ENCODE data around the gene MAP3K1.

DNA sequence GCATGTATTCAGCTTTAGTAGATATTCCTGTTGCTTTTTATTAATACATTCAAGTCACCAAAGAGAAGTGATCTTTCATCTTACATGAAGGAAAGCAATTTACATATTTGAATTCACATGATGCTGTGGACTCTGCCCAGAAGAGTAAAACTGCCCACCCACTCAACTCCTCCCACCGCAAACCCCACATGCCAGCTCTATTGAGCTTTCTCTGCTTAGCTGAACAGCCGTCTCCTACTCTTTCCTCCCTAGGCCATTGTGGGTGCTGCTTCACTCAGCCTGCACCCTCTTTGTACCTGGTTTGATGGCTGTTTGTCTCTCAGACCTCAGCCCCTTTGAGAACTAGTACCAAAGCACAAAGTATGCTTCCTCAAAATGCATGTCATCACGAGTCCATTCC, 48.4 kb upstream of the MAP3K1 start:
- TF ChIP-seq, protein P1, sequence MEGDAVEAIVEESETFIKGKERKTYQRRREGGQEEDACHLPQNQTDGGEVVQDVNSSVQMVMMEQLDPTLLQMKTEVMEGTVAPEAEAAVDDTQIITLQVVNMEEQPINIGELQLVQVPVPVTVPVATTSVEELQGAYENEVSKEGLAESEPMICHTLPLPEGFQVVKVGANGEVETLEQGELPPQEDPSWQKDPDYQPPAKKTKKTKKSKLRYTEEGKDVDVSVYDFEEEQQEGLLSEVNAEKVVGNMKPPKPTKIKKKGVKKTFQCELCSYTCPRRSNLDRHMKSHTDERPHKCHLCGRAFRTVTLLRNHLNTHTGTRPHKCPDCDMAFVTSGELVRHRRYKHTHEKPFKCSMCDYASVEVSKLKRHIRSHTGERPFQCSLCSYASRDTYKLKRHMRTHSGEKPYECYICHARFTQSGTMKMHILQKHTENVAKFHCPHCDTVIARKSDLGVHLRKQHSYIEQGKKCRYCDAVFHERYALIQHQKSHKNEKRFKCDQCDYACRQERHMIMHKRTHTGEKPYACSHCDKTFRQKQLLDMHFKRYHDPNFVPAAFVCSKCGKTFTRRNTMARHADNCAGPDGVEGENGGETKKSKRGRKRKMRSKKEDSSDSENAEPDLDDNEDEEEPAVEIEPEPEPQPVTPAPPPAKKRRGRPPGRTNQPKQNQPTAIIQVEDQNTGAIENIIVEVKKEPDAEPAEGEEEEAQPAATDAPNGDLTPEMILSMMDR (conservative IDR thresholded peaks at IDR 0.05): no peak
- TF ChIP-seq ZFX (IDR thresholded peaks at IDR 0.05): no peak
